Karpas-422 (cell line): ENCODE measurements around the gene HIVEP3. TPM values are rescaled to one million over a fixed set of nuclear protein-coding genes. Genes with fewer than 3 reads are reported as not detected.

Experiments
- DNase-seq: peaks from one replicate; pipeline ENCODE4 v3.0.0-alpha.2; 2015
- H2AFZ ChIP-seq: fragments of 200-600 bp; sonication (generic); 2 replicates; pipeline ENCODE4 v1.6.1; 2014; ENCODE audit warnings: antibody characterized with exemption, low read length, mixed read lengths
- H3K27ac ChIP-seq: fragments of 200-600 bp; sonication (generic); 2 replicates; pipeline ENCODE4 v1.5.1; 2014; ENCODE audit warnings: mild to moderate bottlenecking, low read length, moderate library complexity
- H3K27me3 ChIP-seq: fragments of 200-600 bp; sonication (generic); 2 replicates; pipeline ENCODE4 v1.6.1; 2014; ENCODE audit warnings: low read length, mixed read lengths
- H3K36me3 ChIP-seq: fragments of 200-600 bp; sonication (generic); 2 replicates; pipeline ENCODE4 v1.6.1; 2014; ENCODE audit warnings: low read length, mixed read lengths; ENCODE audit not compliant: insufficient read depth
- H3K4me1 ChIP-seq: fragments of 200-600 bp; sonication (generic); 2 replicates; pipeline ENCODE4 v1.6.1; 2014; ENCODE audit warnings: mild to moderate bottlenecking, low read length, mixed read lengths
- H3K4me2 ChIP-seq: fragments of 200-600 bp; sonication (generic); 2 replicates; pipeline ENCODE4 v1.6.1; 2014; ENCODE audit warnings: low read length, low read depth, mild to moderate bottlenecking; ENCODE audit not compliant: poor library complexity, severe bottlenecking
- H3K4me3 ChIP-seq: fragments of 200-600 bp; sonication (generic); 2 replicates; pipeline ENCODE4 v1.5.1; 2014; ENCODE audit warnings: mild to moderate bottlenecking, antibody characterized with exemption, low read length, mixed read lengths
- H3K79me2 ChIP-seq: fragments of 200-600 bp; sonication (generic); 2 replicates; pipeline ENCODE4 v1.6.1; 2014; ENCODE audit warnings: mild to moderate bottlenecking, low read length, mixed read lengths
- H3K9ac ChIP-seq: fragments of 200-600 bp; sonication (generic); 2 replicates; pipeline ENCODE4 v1.6.0; 2014; ENCODE audit warnings: low read length
- H3K9me2 ChIP-seq: fragments of 200-600 bp; sonication (generic), shearing (Covaris generic); replicated peaks from 2 replicates; pipeline ENCODE4 v1.6.0; 2014; ENCODE audit warnings: mild to moderate bottlenecking, low read length, moderate library complexity; ENCODE audit not compliant: insufficient read depth
- H3K9me3 ChIP-seq: fragments of 300-700, 200-600 bp; sonication (generic); 2 replicates; pipeline ENCODE4 v1.6.1; 2014; ENCODE audit warnings: low read length, mixed read lengths
- H4K20me1 ChIP-seq: fragments of 200-600 bp; sonication (generic); 2 replicates; pipeline ENCODE4 v1.6.1; 2014; ENCODE audit warnings: mild to moderate bottlenecking, antibody characterized with exemption, low read length, low read depth; ENCODE audit not compliant: insufficient read depth
- total RNA-seq: library from RNA; depleted of rRNA; stranded (reverse); fragments of >200 nt; shearing (Covaris generic); gene quantifications from 2 replicates; pipeline ENCODE4 v1.2.3, GENCODE V29; 2014; ENCODE audit warnings: low replicate concordance

HIVEP3 gene
- total RNA-seq, 1 experiment from 2014 or later = 1.3 TPM

DNA sequence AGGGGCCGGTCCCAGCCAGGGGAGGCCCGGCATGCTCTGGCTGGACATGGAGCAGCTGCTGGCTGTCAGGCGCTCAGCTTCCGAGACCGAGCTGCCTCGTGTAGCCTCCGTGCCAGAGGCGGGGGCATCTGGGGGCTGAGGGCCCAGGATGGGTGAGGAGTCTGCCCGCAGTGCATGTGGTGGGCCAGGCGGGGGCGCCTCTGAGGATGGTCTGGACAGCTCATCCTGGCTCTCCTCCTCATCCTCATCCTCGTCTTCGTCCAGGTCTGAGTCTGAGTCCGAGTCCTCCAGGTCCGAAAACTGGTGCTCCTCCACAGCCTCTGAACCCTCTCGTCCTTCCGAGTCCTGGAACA, 405.4 kb downstream of the HIVEP3 start:
- H3K4me3 ChIP-seq = no peak overlapping the region
- no peaks in the 10 kb centered on the region for H3K9me3 ChIP-seq
- H3K36me3 ChIP-seq = no peaks in the 10 kb centered on the region
- H3K4me2 ChIP-seq = no peak overlapping the region
- H4K20me1 ChIP-seq = no peaks in the 10 kb centered on the region
- H3K4me1 ChIP-seq = peaks cover 25% of the 10 kb centered on the region
- no peaks in the 10 kb centered on the region for H3K27me3 ChIP-seq
- H3K9me2 ChIP-seq = no peaks in the 10 kb centered on the region
- H3K27ac ChIP-seq = no peak overlapping the region
- DNase-seq = no peak
- H2AFZ ChIP-seq = no peak overlapping the region
- H3K9ac ChIP-seq = no peak overlapping the region
- no peaks in the 10 kb centered on the region for H3K79me2 ChIP-seq

DNA sequence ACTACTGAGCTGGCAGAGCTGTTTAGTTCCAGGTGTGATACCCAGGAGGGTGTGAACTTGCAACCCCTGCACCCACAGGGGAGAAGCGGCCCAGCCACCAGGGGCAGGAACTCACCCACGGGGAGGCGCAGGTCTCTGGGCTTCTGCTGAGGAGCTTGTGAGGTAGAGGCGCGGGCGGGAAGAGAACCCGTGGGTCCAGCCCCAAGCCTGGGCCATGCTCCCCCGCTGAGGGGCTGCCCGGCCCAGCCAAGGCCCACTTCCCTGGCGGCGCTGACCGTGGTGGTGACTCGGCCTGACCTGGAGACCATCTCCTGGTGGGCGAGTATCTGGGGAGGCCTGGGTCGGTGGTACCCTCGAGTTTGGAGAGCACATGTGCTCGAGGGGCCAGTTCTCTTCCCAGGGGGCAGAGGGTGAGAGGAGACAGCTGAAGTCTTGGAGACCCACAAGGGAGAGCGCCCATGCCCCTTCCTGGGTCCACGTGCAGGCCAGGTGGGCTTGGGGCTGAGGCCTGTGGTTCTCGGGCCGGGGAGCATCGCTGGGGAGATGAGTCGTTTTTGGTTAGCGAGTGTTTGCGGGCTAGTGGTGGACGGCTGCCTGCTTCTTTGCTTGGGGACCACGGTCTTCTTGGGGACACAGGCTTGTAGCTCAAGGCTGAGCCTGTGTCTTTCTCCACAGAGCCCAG, 405.9 kb downstream of the HIVEP3 start:
- H3K9me2 ChIP-seq = no peaks in the 10 kb centered on the region
- H3K4me3 ChIP-seq = no peak overlapping the region
- H3K27ac ChIP-seq = no peak overlapping the region
- peaks cover 25% of the 10 kb centered on the region for H3K4me1 ChIP-seq
- H3K9me3 ChIP-seq = no peaks in the 10 kb centered on the region
- no peaks in the 10 kb centered on the region for H3K27me3 ChIP-seq
- no peak overlapping the region for H3K9ac ChIP-seq
- no peak for DNase-seq
- no peak overlapping the region for H3K4me2 ChIP-seq
- no peaks in the 10 kb centered on the region for H4K20me1 ChIP-seq
- H2AFZ ChIP-seq = no peak overlapping the region
- H3K36me3 ChIP-seq = no peaks in the 10 kb centered on the region
- H3K79me2 ChIP-seq = no peaks in the 10 kb centered on the region

DNA sequence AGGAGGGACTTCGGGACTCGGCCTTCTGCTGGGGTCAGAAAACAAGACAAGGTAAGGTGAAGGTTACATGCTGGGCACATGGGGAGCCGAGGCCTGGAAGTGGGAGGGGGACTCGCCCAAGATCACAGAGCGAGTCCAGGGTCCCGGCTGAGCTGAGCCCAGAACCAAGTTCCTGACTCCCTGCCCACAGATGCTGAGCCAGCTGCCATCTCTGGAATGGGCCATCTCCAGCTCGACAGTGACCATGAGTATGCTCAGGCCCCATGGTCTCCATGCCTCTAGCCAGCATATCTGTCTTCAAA, 407.5 kb downstream of the HIVEP3 start:
- peaks cover 9% of the 10 kb centered on the region for H3K4me1 ChIP-seq
- no peak overlapping the region for H3K9ac ChIP-seq
- H3K27ac ChIP-seq = no peak overlapping the region
- no peaks in the 10 kb centered on the region for H3K79me2 ChIP-seq
- H3K4me2 ChIP-seq = no peak overlapping the region
- no peak overlapping the region for H3K4me3 ChIP-seq
- no peaks in the 10 kb centered on the region for H3K27me3 ChIP-seq
- H3K36me3 ChIP-seq = no peaks in the 10 kb centered on the region
- H2AFZ ChIP-seq = no peak overlapping the region
- H4K20me1 ChIP-seq = no peaks in the 10 kb centered on the region
- no peak for DNase-seq
- H3K9me3 ChIP-seq = no peaks in the 10 kb centered on the region
- H3K9me2 ChIP-seq = no peaks in the 10 kb centered on the region

DNA sequence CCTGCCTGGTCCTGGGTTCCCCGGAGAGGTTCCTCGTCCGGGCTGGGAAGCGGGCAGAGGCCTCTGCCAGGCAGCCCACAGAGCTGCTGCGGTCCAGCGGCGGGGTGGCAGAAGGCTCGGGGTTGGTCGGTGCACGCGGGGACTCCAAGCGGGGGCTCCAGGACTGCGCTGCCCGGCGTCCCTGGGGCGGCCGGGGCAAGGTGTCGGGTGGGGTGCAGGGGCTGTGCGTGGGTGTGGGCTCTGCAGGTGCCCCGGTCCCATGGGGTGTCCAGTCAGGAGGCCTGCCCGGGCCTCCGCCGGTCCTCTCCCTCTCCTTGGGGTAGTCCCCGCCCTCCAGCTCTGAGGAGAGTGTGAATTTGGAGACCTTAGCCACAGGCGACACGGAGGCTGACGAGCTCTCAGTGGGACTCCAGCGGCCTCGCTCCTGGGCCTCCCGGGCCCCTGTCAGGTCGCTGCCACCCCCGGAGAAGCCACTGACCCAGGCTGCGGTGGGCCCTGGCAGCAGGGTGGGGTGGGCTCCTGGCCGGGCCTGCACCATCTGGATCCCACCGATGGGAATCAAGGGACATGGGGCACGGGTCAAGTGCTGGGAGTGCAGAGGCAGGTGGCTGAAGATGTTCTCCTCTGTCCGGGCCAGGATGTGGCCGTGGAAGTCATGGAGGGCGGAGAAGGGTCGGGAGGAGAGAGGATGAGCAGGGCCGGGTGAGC, 408.0 kb downstream of the HIVEP3 start:
- Histone ChIP-seq H3K9me2 (no peaks in the 10 kb centered on the region), H2AFZ (no peak overlapping the region), H3K4me3 (no peak overlapping the region), H3K9ac (no peak overlapping the region), H3K4me2 (no peak overlapping the region), H3K79me2 (no peaks in the 10 kb centered on the region), H3K27me3 (no peaks in the 10 kb centered on the region), H4K20me1 (no peaks in the 10 kb centered on the region), H3K9me3 (no peaks in the 10 kb centered on the region), H3K36me3 (no peaks in the 10 kb centered on the region), H3K4me1 (peaks cover 4% of the 10 kb centered on the region), H3K27ac (no peak overlapping the region)
- no peak for DNase-seq

DNA sequence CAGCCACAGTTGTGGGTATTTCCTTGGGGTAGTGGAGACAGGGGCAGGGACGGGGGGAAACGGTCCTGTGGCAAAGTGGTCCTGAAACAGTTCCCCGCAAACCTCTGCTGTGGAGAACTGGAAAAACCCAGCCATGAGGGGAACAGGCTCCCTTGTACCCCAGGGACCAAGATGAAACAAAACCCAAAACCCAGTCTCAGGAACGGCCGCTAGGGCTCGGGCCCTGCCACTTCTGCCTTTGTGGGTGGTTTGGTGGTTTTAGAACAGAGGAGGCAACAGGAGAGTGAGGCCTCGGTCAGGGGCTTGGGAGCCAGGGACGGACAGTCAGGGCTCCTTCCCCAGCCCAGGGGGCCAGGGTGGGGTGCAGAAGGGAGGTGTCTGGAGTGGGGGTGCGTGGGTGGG, 409.5 kb downstream of the HIVEP3 start:
- H3K27me3 ChIP-seq = no peaks in the 10 kb centered on the region
- no peak overlapping the region for H3K9ac ChIP-seq
- no peaks in the 10 kb centered on the region for H3K9me3 ChIP-seq
- H3K27ac ChIP-seq = no peak overlapping the region
- no peaks in the 10 kb centered on the region for H3K4me1 ChIP-seq
- no peaks in the 10 kb centered on the region for H4K20me1 ChIP-seq
- H2AFZ ChIP-seq = no peak overlapping the region
- H3K4me2 ChIP-seq = no peak overlapping the region
- no peaks in the 10 kb centered on the region for H3K9me2 ChIP-seq
- no peak for DNase-seq
- H3K36me3 ChIP-seq = no peaks in the 10 kb centered on the region
- no peak overlapping the region for H3K4me3 ChIP-seq
- H3K79me2 ChIP-seq = no peaks in the 10 kb centered on the region

DNA sequence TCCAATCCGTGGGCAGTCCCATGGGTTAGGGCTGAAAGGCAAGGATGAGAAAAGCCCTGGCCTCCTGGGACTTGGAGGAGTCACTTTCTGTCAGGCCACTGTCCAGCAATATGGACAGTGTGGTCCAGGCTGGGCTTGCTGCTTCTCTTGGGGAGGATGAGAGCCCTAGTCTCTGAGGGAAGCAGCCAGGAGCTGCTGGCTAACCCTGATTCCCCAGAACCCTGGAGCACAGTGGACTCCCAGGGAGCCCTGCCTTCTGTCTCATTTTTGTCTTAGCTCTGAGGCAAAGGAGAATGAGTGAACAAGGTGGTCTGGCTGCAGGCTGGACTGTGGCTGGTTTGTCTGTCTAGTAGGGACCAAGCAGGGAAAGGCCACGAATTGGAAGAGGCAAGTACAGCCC, 410.4 kb downstream of the HIVEP3 start:
- Histone ChIP-seq H3K9me3 (no peaks in the 10 kb centered on the region), H4K20me1 (no peaks in the 10 kb centered on the region), H3K36me3 (no peaks in the 10 kb centered on the region), H3K9me2 (no peaks in the 10 kb centered on the region), H3K4me2 (no peak overlapping the region), H3K27ac (no peak overlapping the region), H3K4me3 (no peak overlapping the region), H3K27me3 (no peaks in the 10 kb centered on the region), H3K9ac (no peak overlapping the region), H3K4me1 (no peaks in the 10 kb centered on the region), H3K79me2 (no peaks in the 10 kb centered on the region), H2AFZ (no peak overlapping the region)
- DNase-seq = no peak

DNA sequence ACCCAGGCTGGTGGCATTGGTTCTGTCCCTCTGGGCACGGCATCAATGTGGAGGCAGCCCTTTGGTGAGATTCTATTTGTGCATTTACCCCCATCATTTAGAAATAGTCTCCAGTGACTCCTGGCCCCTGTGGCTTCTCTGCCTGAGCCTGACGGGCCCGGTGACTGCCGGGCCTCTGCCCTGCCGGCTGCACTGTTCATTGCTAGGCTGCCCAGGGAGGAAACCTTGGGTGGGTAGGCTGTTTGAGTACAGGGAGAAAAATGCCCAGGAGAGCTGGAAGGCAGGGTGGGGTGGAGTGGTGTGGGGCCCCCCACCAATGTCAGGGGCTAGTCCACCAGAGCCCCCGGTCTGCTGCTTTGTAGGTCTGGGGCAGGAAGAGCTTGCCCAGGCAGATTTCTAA, 410.9 kb downstream of the HIVEP3 start:
- no peaks in the 10 kb centered on the region for H4K20me1 ChIP-seq
- H3K4me2 ChIP-seq = no peak overlapping the region
- no peak overlapping the region for H2AFZ ChIP-seq
- DNase-seq = no peak
- H3K79me2 ChIP-seq = no peaks in the 10 kb centered on the region
- H3K36me3 ChIP-seq = no peaks in the 10 kb centered on the region
- no peaks in the 10 kb centered on the region for H3K9me3 ChIP-seq
- no peaks in the 10 kb centered on the region for H3K27me3 ChIP-seq
- no peaks in the 10 kb centered on the region for H3K9me2 ChIP-seq
- no peaks in the 10 kb centered on the region for H3K4me1 ChIP-seq
- no peak overlapping the region for H3K27ac ChIP-seq
- H3K9ac ChIP-seq = no peak overlapping the region
- H3K4me3 ChIP-seq = no peak overlapping the region

DNA sequence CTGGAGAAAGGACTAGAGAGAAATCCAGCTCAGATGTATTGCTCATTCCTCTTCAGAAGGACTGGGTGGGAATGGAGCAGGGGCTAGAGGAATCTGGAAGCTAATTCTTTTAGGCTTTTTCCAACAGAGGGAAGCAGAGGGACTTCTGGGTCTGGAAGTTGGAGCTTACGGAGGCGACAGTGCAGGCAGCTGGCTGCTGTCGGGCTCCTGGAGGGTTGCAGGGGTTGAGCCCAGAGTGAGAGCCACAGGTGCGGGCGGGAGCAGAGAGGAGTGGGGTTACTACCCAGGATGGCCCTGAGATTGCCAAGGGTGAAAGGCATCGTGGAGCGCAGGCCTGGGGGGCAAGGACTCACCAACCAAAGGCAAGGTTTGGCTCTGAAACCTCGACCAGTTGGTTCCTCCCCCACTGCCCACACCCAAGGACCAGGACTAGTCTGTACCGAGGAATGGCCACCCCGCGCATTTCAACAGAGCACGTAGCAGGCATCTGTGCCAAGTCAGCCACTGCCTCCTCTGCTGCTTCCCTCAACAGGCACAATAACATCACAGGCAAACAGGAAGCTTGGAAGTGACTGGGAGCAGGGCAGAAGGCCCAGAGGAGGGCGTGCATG, 411.5 kb downstream of the HIVEP3 start:
- Histone ChIP-seq H3K4me3 (no peak overlapping the region), H3K4me1 (no peaks in the 10 kb centered on the region), H3K9ac (no peak overlapping the region), H3K4me2 (no peak overlapping the region), H3K36me3 (no peaks in the 10 kb centered on the region), H3K79me2 (no peaks in the 10 kb centered on the region), H2AFZ (no peak overlapping the region), H3K27me3 (no peaks in the 10 kb centered on the region), H3K9me3 (no peaks in the 10 kb centered on the region), H3K9me2 (no peaks in the 10 kb centered on the region), H4K20me1 (no peaks in the 10 kb centered on the region), H3K27ac (no peak overlapping the region)
- DNase-seq = no peak
